IMR-90 (cell line): ENCODE measurements around the gene MSH3. TPM values are rescaled to one million over a fixed set of nuclear protein-coding genes. Genes with fewer than 3 reads are reported as not detected.

Source experiments
- ATAC-seq: fragments of 200-7000 bp; cut with Tn5 transposase; 2 replicates; pipeline ENCODE4 v1.9.1; 2020; ENCODE audit warnings: low read depth, mild to moderate bottlenecking, moderate library complexity
- BruUV-seq: library from RNA; stranded (reverse); fragments of 400-500 nt; replicated peaks from 2 replicates; lab custom pipeline; 2021; lab: Mats Ljungman, UMichigan
- CTCF ChIA-PET: fragments of 300-600 bp; formaldehyde crosslinking; extraction: SDS; loops from one replicate; lab custom pipeline; 2021; ENCODE audit warnings: antibody characterized with exemption; lab: Yijun Ruan, JAX
- POLR2A ChIA-PET: fragments of 300-600 bp; sonication (Branson Sonifier 250); formaldehyde crosslinking; loops from one replicate; lab custom pipeline; 2022; ENCODE audit warnings: antibody characterized with exemption; ENCODE audit not compliant: unreplicated experiment; lab: Charles Lee
- DNase-seq: peaks from one replicate; pipeline ENCODE4 v3.0.0; 2013
- H2AFZ ChIP-seq: replicated peaks from 2 replicates; pipeline ENCODE3; 2013; ENCODE audit warnings: low read length, mild to moderate bottlenecking; ENCODE audit not compliant: poor library complexity
- H2AK5ac ChIP-seq: 2 replicates; pipeline ENCODE4 v1.6.1; 2013; ENCODE audit warnings: low read depth, low read length, inconsistent platforms
- H2AK9ac ChIP-seq: replicated peaks from 2 replicates; pipeline ENCODE3; 2013; ENCODE audit warnings: mild to moderate bottlenecking, low read depth, low read length, moderate library complexity; ENCODE audit not compliant: poor library complexity
- H2BK120ac ChIP-seq: 2 replicates; pipeline ENCODE4 v1.6.1; 2013; ENCODE audit warnings: low read depth, low read length, inconsistent platforms
- H2BK15ac ChIP-seq: 3 replicates; pipeline ENCODE4 v1.6.1; 2013; ENCODE audit warnings: low read depth, low read length, inconsistent platforms
- H2BK20ac ChIP-seq: 2 replicates; pipeline ENCODE4 v1.6.1; 2013; ENCODE audit warnings: low read depth, mild to moderate bottlenecking, inconsistent platforms, low read length, moderate library complexity
- H2BK5ac ChIP-seq: 2 replicates; pipeline ENCODE4 v1.6.1; 2013; ENCODE audit warnings: mild to moderate bottlenecking, low read depth, low read length, inconsistent platforms; ENCODE audit not compliant: poor library complexity, severe bottlenecking
- H3K14ac ChIP-seq: replicated peaks from 2 replicates; pipeline ENCODE4 v1.6.1; 2013; ENCODE audit warnings: low read depth, low read length, inconsistent platforms
- H3K18ac ChIP-seq: 2 replicates; pipeline ENCODE4 v1.6.1; 2013; ENCODE audit warnings: low read depth, low read length, control low read depth
- H3K23ac ChIP-seq: 2 replicates; pipeline ENCODE4 v1.6.1; 2013; ENCODE audit warnings: low read depth, low read length, inconsistent platforms
- H3K27ac ChIP-seq: 2 replicates; pipeline ENCODE4 v1.5.1; 2013; ENCODE audit warnings: mild to moderate bottlenecking, control low read depth, low read length; ENCODE audit not compliant: insufficient read depth
- H3K27me3 ChIP-seq: 2 replicates; pipeline ENCODE4 v1.6.1; 2013; ENCODE audit warnings: low read length; ENCODE audit not compliant: control insufficient read depth, insufficient read depth
- H3K36me3 ChIP-seq: 2 replicates; pipeline ENCODE4 v1.6.1; 2013; ENCODE audit warnings: low read length, mixed read lengths; ENCODE audit not compliant: control insufficient read depth, insufficient read depth
- H3K4ac ChIP-seq: 2 replicates; pipeline ENCODE4 v1.6.1; 2013; ENCODE audit warnings: low read depth, low read length, inconsistent platforms
- H3K4me1 ChIP-seq: 2 replicates; pipeline ENCODE4 v1.6.1; 2013; ENCODE audit warnings: low read length, mixed read lengths; ENCODE audit not compliant: control insufficient read depth, insufficient read depth
- H3K4me2 ChIP-seq: 2 replicates; pipeline ENCODE4 v1.6.1; 2013; ENCODE audit warnings: low read depth, mild to moderate bottlenecking, control low read depth, low read length, moderate library complexity
- H3K4me3 ChIP-seq: 2 replicates; pipeline ENCODE4 v1.5.1; 2013; ENCODE audit warnings: low read depth, mild to moderate bottlenecking, control low read depth, low read length, moderate library complexity; ENCODE audit not compliant: insufficient read depth
- H3K56ac ChIP-seq: 2 replicates; pipeline ENCODE4 v1.6.1; 2013; ENCODE audit warnings: low read length, inconsistent platforms; ENCODE audit not compliant: insufficient read depth; ENCODE audit errors: extremely low read depth
- H3K79me1 ChIP-seq, 2 experiments: 2 replicates each; pipeline ENCODE4 v1.6.1; 2013; ENCODE audit warnings: low read length in 2 of 2, inconsistent platforms in 1 of 2, low read depth in 1 of 2
- H3K9ac ChIP-seq: 2 replicates; pipeline ENCODE4 v1.6.1; 2013; ENCODE audit warnings: low read depth, low read length, control low read depth
- H3K9me1 ChIP-seq: 2 replicates; pipeline ENCODE4 v1.6.1; 2013; ENCODE audit warnings: low read length, inconsistent platforms; ENCODE audit not compliant: insufficient read depth
- H3K9me3 ChIP-seq: 2 replicates; pipeline ENCODE4 v1.6.1; 2013; ENCODE audit warnings: low read length; ENCODE audit not compliant: control insufficient read depth, insufficient read depth
- H4K20me1 ChIP-seq: 2 replicates; pipeline ENCODE4 v1.6.1; 2013; ENCODE audit warnings: low read length, inconsistent platforms; ENCODE audit not compliant: insufficient read depth
- H4K5ac ChIP-seq: 2 replicates; pipeline ENCODE4 v1.6.1; 2013; ENCODE audit warnings: mild to moderate bottlenecking, low read depth, low read length, control low read depth
- H4K8ac ChIP-seq, 2 experiments: 2 replicates each; pipeline ENCODE4 v1.6.1; 2013; ENCODE audit warnings: low read depth in 2 of 2, low read length in 2 of 2, control low read depth in 1 of 2, inconsistent platforms in 1 of 2
- H4K91ac ChIP-seq: 2 replicates; pipeline ENCODE4 v1.6.1; 2013; ENCODE audit warnings: low read depth, low read length, inconsistent platforms; ENCODE audit not compliant: insufficient read depth
- BHLHE40 ChIP-seq: fragments of 150-350 bp; IDR thresholded peaks from 2 replicates; pipeline ENCODE4 v1.6.1; 2016; ENCODE audit warnings: mild to moderate bottlenecking, low read depth, low read length
- WGBS, 2 experiments: methylation state at CpG; one replicate each; pipeline versions ENCODE4 v1.1.5 to v1.1.7; 2013; ENCODE audit warnings: missing lambda C conversion rate in 2 of 2; ENCODE audit not compliant: insufficient read length in 1 of 2; ENCODE audit errors: extremely low coverage in 2 of 2; 5-methylcytosine and 5-hydroxymethylcytosine counted together
- dilution Hi-C: fragments of 300-500 bp; cut with HindIII; formaldehyde crosslinking; loops from one replicate; pipeline ENCODE4 v1.14.3; 2018; ENCODE audit warnings: low sequenced_read_pairs; ENCODE audit not compliant: unreplicated experiment
- in situ Hi-C: fragments of 300-500 bp; cut with MboI; formaldehyde crosslinking; loops from 3 replicates; pipeline ENCODE4 v1.14.3; 2019; ENCODE audit warnings: low sequenced_read_pairs, inconsistent platforms, mixed read lengths
- intact Hi-C: fragments of 100-400 bp; cut with micrococcal nuclease; formaldehyde crosslinking; loops from 2 replicates; pipeline ENCODE4 v1.10.0; 2022
- polyA plus RNA-seq, 3 experiments: library from polyadenylated mRNA; depleted of rRNA; stranded (reverse); fragments of >200 nt; gene quantifications; 2 replicates each; pipeline ENCODE4 v1.2.3, GENCODE V29; 2012; ENCODE audit warnings: low replicate concordance in 1 of 3
- total RNA-seq: library from RNA; depleted of rRNA; stranded (reverse); fragments of >200 nt; gene quantifications from 2 replicates; pipeline ENCODE4 v1.2.3, GENCODE V29; 2012
- TF ChIP-seq, protein P1 (sequence below): fragments of 150-350 bp; IDR thresholded peaks from 2 replicates; pipeline ENCODE4 v1.6.1; 2017; ENCODE audit warnings: mild to moderate bottlenecking, antibody characterized with exemption, low read length, low read depth

MSH3 gene
- total and polyA plus RNA-seq, 2 of the 4 experiments (the other 2 are of a cell fraction): 4.6 to 13.3 TPM

- H4K91ac ChIP-seq: no peak overlapping the region
- BruUV-seq: no TSS peak
- intact Hi-C loops: no loop called here
Observed at GRCh38 chr5:80695666-80696065, 41.2 kb downstream of the MSH3 start.

More at GRCh38 chr5:80695666-80696065, 41.2 kb downstream of the MSH3 start:
- Histone ChIP-seq H3K36me3 (peaks cover 2% of the 10 kb centered on the region; the same call in 1 of the 2 replicates), H2BK20ac (no peak overlapping the region), H3K27me3 (no peaks in the 10 kb centered on the region), H2AK9ac (no peak overlapping the region), H3K4me3 (no peak overlapping the region), H3K18ac (no peak overlapping the region), H3K4ac (no peak overlapping the region), H3K9me3 (no peaks in the 10 kb centered on the region), H2BK15ac (no peak overlapping the region), H3K9ac (no peak overlapping the region), H2AFZ (no peak overlapping the region), H2BK120ac (no peak overlapping the region), H2AK5ac (no peak overlapping the region), H3K4me1 (no peaks in the 10 kb centered on the region), H3K4me2 (no peak overlapping the region), H2BK5ac (no peak overlapping the region), H3K27ac (no peak overlapping the region), H3K23ac (no peak overlapping the region), H3K14ac (no peak overlapping the region), H3K9me1 (peaks cover 4% of the 10 kb centered on the region; the same call in 1 of the 2 replicates), H4K5ac (no peak overlapping the region), H3K79me1 (peaks cover 6 to 7% of the 10 kb centered on the region in 2 experiments; a peak in 3 of 4 replicates), H3K56ac (no peak overlapping the region), H4K8ac (no peak overlapping the region), H4K20me1 (no peaks in the 10 kb centered on the region)
- 83% methylated on average over 1 of the region's 3 CpGs; no CpG with 5 or more reads in 1 of the 2 experiments for WGBS, 2 experiments
- CTCF ChIA-PET: no interaction called here
- POLR2A ChIA-PET: no interaction called here
- in situ Hi-C loops: no loop called here
- ATAC-seq: no peak
- no peak for DNase-seq
- dilution Hi-C loops: no loop called here
- TF ChIP-seq BHLHE40: no peak
- TF ChIP-seq, protein P1, sequence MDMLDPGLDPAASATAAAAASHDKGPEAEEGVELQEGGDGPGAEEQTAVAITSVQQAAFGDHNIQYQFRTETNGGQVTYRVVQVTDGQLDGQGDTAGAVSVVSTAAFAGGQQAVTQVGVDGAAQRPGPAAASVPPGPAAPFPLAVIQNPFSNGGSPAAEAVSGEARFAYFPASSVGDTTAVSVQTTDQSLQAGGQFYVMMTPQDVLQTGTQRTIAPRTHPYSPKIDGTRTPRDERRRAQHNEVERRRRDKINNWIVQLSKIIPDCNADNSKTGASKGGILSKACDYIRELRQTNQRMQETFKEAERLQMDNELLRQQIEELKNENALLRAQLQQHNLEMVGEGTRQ: no peak
